Sigmoid colon (tissue), 3 donors: ENCODE data around the gene TOLLIP.

ENCODE experiments used
- CTCF ChIP-seq, 4 experiments: fragments of 450-650 bp in 3 of 4; fragments of 200-600 bp in 1 of 4; IDR thresholded peaks; one replicate each; pipeline ENCODE4 v1.5.1; 2016 to 2019; ENCODE audit warnings: antibody characterized with exemption in 4 of 4, mild to moderate bottlenecking in 3 of 4, moderate library complexity in 2 of 4
- POLR2A ChIP-seq, 2 donors: fragments of 450-650 bp; IDR thresholded peaks; one replicate each; pipeline ENCODE4 v1.6.1; 2016; ENCODE audit warnings: antibody characterized with exemption in 2 of 2, mild to moderate bottlenecking in 2 of 2, moderate library complexity in 2 of 2

DNA sequence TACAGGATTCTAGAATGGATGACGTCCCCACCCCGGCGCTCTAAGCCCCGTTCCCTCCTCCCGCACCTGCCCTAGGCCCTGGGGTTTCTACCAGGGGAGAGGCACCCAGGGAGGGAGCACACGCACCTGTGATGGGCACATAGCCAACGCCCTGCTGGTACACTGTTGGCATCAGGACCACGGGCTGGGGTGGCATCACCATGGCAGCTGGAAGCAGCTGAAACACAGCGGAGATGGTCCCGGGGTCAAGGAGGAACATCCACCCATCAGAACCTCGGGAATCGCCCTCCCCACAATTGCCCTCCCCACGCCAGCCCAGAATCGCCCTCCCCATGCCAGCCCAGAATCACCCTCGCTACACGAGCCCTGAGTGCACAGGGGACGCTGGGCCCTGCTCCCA lies 23.6 kb downstream of the TOLLIP start:
- no peak for TF ChIP-seq POLR2A (IDR thresholded peaks at IDR 0.05)
- TF ChIP-seq CTCF (IDR thresholded peaks at IDR 0.05): no peak
